Activated CD8-positive, alpha-beta memory T cell treated with anti-CD3 and anti-CD28 coated beads, Interleukin-2, amount 50 U/mL, for 1 hour (primary cell): ENCODE data around the gene HHIP.
"Not testable (repeated sequence)": the region's sequence is repeated elsewhere in the genome, so short reads cannot be mapped to it uniquely, and the experiment has no call there.

Experiments
- DNase-seq: peaks from one replicate; pipeline ENCODE4 v3.0.0-alpha.2; 2020; ENCODE audit errors: extremely low read depth

HHIP gene

GRCh38 chr4:144748814-144749555 is 103.0 kb downstream of the HHIP start:
- DNase-seq: no peak

- no peak for DNase-seq
These were observed 104.4 kb downstream of the HHIP start for GRCh38 chr4:144750348-144750747.

GRCh38 chr4:144754562-144755410 is 108.8 kb downstream of the HHIP start:
- DNase-seq: no peak

GRCh38 chr4:144757969-144758368 is 112.0 kb downstream of the HHIP start:
- no peak for DNase-seq

GRCh38 chr4:144768809-144769208 is 122.9 kb downstream of the HHIP start:
- not testable (repeated sequence) for DNase-seq

- no peak for DNase-seq
These were observed 132.4 kb downstream of the HHIP start for GRCh38 chr4:144778364-144778763.

GRCh38 chr4:144782345-144782744 is 136.4 kb downstream of the HHIP start:
- DNase-seq: no peak

GRCh38 chr4:144785961-144786360 is 140.0 kb downstream of the HHIP start:
- no peak for DNase-seq

GRCh38 chr4:144787365-144788258 is 141.7 kb downstream of the HHIP start:
- DNase-seq: no peak

GRCh38 chr4:144788469-144788868 is 142.5 kb downstream of the HHIP start:
- no peak for DNase-seq

GRCh38 chr4:144791933-144792332 is 146.0 kb downstream of the HHIP start:
- not testable (repeated sequence) for DNase-seq
